Measurements from ENCODE around the gene ADAMTS18. TPM values are rescaled to one million over a fixed set of nuclear protein-coding genes. Genes with fewer than 3 reads are reported as not detected.
"Not testable (repeated sequence)": the region's sequence is repeated elsewhere in the genome, so short reads cannot be mapped to it uniquely, and the experiment has no call there.

Gene ADAMTS18
- total RNA-seq, 2 experiments from 2014 or later: not detected

GRCh38 chr16:77285676-77286075 is 149.2 kb downstream of the ADAMTS18 start:
- no peaks in the 10 kb centered on the region for H3K4me1 ChIP-seq (ENCODE audit: insufficient read depth, low read length, poor library complexity, severe bottlenecking)
- H3K4me2 ChIP-seq (ENCODE audit: low read length): no peak overlapping the region
- H3K36me3 ChIP-seq (ENCODE audit: insufficient read depth, low read length): no peaks in the 10 kb centered on the region
- ChIA-PET POLR2A (no interaction called here), CTCF (ENCODE audit: unreplicated experiment) (no interaction called here)
- intact Hi-C loops (cut with micrococcal nuclease; ENCODE audit: unreplicated experiment): no loop called here
- H2AFZ ChIP-seq (ENCODE audit: low read length): no peak overlapping the region
- H3K27ac ChIP-seq (ENCODE audit: low read depth, low read length, poor library complexity, severe bottlenecking): no peak overlapping the region
- H4K20me1 ChIP-seq (ENCODE audit: insufficient read depth, low read length): no peaks in the 10 kb centered on the region
- no TSS peak for BruUV-seq (replicated peaks)
- DNase-seq (ENCODE audit: low spot score): no peak
- TF ChIP-seq, protein P1, sequence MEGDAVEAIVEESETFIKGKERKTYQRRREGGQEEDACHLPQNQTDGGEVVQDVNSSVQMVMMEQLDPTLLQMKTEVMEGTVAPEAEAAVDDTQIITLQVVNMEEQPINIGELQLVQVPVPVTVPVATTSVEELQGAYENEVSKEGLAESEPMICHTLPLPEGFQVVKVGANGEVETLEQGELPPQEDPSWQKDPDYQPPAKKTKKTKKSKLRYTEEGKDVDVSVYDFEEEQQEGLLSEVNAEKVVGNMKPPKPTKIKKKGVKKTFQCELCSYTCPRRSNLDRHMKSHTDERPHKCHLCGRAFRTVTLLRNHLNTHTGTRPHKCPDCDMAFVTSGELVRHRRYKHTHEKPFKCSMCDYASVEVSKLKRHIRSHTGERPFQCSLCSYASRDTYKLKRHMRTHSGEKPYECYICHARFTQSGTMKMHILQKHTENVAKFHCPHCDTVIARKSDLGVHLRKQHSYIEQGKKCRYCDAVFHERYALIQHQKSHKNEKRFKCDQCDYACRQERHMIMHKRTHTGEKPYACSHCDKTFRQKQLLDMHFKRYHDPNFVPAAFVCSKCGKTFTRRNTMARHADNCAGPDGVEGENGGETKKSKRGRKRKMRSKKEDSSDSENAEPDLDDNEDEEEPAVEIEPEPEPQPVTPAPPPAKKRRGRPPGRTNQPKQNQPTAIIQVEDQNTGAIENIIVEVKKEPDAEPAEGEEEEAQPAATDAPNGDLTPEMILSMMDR (conservative IDR thresholded peaks at IDR 0.05; ENCODE audit: low read length): no peak
- TF ChIP-seq EZH2phosphoT487 (IDR thresholded peaks at IDR 0.05; ENCODE audit: borderline replicate concordance, low read depth, low read length): no peak
- no peaks in the 10 kb centered on the region for H3K9me3 ChIP-seq (ENCODE audit: low read length)
- no peaks in the 10 kb centered on the region for H3K9me2 ChIP-seq (ENCODE audit: insufficient read depth, low read length)
- H3K79me2 ChIP-seq (ENCODE audit: insufficient read depth, low read depth, low read length): no peaks in the 10 kb centered on the region
- H3K4me3 ChIP-seq (ENCODE audit: low read depth, low read length, poor library complexity, severe bottlenecking): no peak overlapping the region

GRCh38 chr16:77282345-77282744 is 152.5 kb downstream of the ADAMTS18 start:
- CTCF ChIA-PET (ENCODE audit: unreplicated experiment): no interaction called here

DNA sequence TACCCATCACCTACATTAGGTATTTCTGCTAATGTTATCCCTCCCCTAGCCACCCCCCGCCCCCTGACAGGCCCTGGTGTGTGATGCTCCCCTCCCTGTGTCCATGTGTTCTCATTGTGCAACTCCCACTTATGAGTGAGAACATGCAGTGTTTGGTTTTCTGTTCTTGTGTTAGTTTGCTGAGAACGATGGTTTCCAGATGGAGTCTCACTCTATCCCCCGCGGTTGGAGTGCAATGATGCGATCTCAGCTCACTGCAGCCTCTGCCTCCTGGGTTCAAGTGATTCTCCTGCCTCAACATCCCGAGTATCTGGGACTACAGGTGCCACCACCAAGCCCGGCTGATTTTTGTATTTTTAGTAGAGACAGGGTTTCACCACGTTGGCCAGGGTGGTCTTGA is 155.5 kb downstream of the ADAMTS18 start:
- intact Hi-C loops (cut with micrococcal nuclease; ENCODE audit: unreplicated experiment); H2AFZ ChIP-seq (ENCODE audit: low read length); H3K4me1 ChIP-seq (ENCODE audit: insufficient read depth, low read length, poor library complexity, severe bottlenecking); H3K36me3 ChIP-seq (ENCODE audit: insufficient read depth, low read length); H3K4me3 ChIP-seq (ENCODE audit: low read depth, low read length, poor library complexity, severe bottlenecking); H3K4me2 ChIP-seq (ENCODE audit: low read length); H3K27ac ChIP-seq (ENCODE audit: low read depth, low read length, poor library complexity, severe bottlenecking); H3K9me2 ChIP-seq (ENCODE audit: insufficient read depth, low read length); H3K79me2 ChIP-seq (ENCODE audit: insufficient read depth, low read depth, low read length); BruUV-seq (replicated peaks); H3K9me3 ChIP-seq (ENCODE audit: low read length); CTCF ChIA-PET (ENCODE audit: unreplicated experiment); H4K20me1 ChIP-seq (ENCODE audit: insufficient read depth, low read length); POLR2A ChIA-PET; DNase-seq (ENCODE audit: low spot score): not testable (repeated sequence)

More at GRCh38 chr16:77282345-77282744, 152.5 kb downstream of the ADAMTS18 start:
- no peaks in the 10 kb centered on the region for H3K36me3 ChIP-seq (ENCODE audit: insufficient read depth, low read length)
- no peak overlapping the region for H3K4me2 ChIP-seq (ENCODE audit: low read length)
- H4K20me1 ChIP-seq (ENCODE audit: insufficient read depth, low read length): no peaks in the 10 kb centered on the region
- no peak overlapping the region for H2AFZ ChIP-seq (ENCODE audit: low read length)
- no peaks in the 10 kb centered on the region for H3K9me2 ChIP-seq (ENCODE audit: insufficient read depth, low read length)
- POLR2A ChIA-PET: interaction anchor here (1.5 kb wide), 1 partner anchor 33 kb away, joined by 6 read pairs; no protein-coding TSS in a partner anchor
- no peak overlapping the region for H3K4me3 ChIP-seq (ENCODE audit: low read depth, low read length, poor library complexity, severe bottlenecking)
- H3K27ac ChIP-seq (ENCODE audit: low read depth, low read length, poor library complexity, severe bottlenecking): no peak overlapping the region
- intact Hi-C loops (cut with micrococcal nuclease; ENCODE audit: unreplicated experiment): no loop called here
- TF ChIP-seq, protein P1 (conservative IDR thresholded peaks at IDR 0.05; ENCODE audit: low read length): no peak
- no peak for TF ChIP-seq EZH2phosphoT487 (IDR thresholded peaks at IDR 0.05; ENCODE audit: borderline replicate concordance, low read depth, low read length)
- H3K79me2 ChIP-seq (ENCODE audit: insufficient read depth, low read depth, low read length): no peaks in the 10 kb centered on the region
- no peaks in the 10 kb centered on the region for H3K4me1 ChIP-seq (ENCODE audit: insufficient read depth, low read length, poor library complexity, severe bottlenecking)
- no peaks in the 10 kb centered on the region for H3K9me3 ChIP-seq (ENCODE audit: low read length)
- no TSS peak for BruUV-seq (replicated peaks)
- no peak for DNase-seq (ENCODE audit: low spot score)

Data from OCI-LY7 (cell line).